ENCODE data around the gene RERG. TPM values are rescaled to one million over a fixed set of nuclear protein-coding genes. Genes with fewer than 3 reads are reported as not detected.

The RERG gene
- total RNA-seq, 1 donor = not detected

GRCh38 chr12:15253990-15254389 is 32.8 kb upstream of the RERG start:
- TF ChIP-seq CTCF (IDR thresholded peaks at IDR 0.05; ENCODE audit: insufficient read depth, low read length) = no peak
- H3K4me3 ChIP-seq (ENCODE audit: low read depth, low read length) = no peak overlapping the region
- DNase-seq (ENCODE audit: low read depth) = no peak

- TF ChIP-seq CTCF (IDR thresholded peaks at IDR 0.05; ENCODE audit: insufficient read depth, low read length) = no peak
- no peak overlapping the region for H3K4me3 ChIP-seq (ENCODE audit: low read depth, low read length)
- no peak for DNase-seq (ENCODE audit: low read depth)
These were observed 23.7 kb upstream of the RERG start for GRCh38 chr12:15244926-15245325.

GRCh38 chr12:15244341-15244740 is 23.1 kb upstream of the RERG start:
- no peak overlapping the region for H3K4me3 ChIP-seq (ENCODE audit: low read depth, low read length)
- no peak for TF ChIP-seq CTCF (IDR thresholded peaks at IDR 0.05; ENCODE audit: insufficient read depth, low read length)
- no peak for DNase-seq (ENCODE audit: low read depth)

- H3K4me3 ChIP-seq (ENCODE audit: low read depth, low read length) = no peak overlapping the region
- DNase-seq (ENCODE audit: low read depth) = no peak
- TF ChIP-seq CTCF (IDR thresholded peaks at IDR 0.05; ENCODE audit: insufficient read depth, low read length) = no peak
These were observed 21.9 kb upstream of the RERG start for GRCh38 chr12:15243102-15243501.

- DNase-seq (ENCODE audit: low read depth) = no peak
- H3K4me3 ChIP-seq (ENCODE audit: low read depth, low read length) = no peak overlapping the region
- no peak for TF ChIP-seq CTCF (IDR thresholded peaks at IDR 0.05; ENCODE audit: insufficient read depth, low read length)
These were observed 19.7 kb upstream of the RERG start for GRCh38 chr12:15240898-15241297.

- no peak overlapping the region for H3K4me3 ChIP-seq (ENCODE audit: low read depth, low read length)
- no peak for DNase-seq (ENCODE audit: low read depth)
- TF ChIP-seq CTCF (IDR thresholded peaks at IDR 0.05; ENCODE audit: insufficient read depth, low read length) = no peak
These were observed 13.3 kb upstream of the RERG start for GRCh38 chr12:15234508-15234907.

GRCh38 chr12:15234011-15234410 is 12.8 kb upstream of the RERG start:
- no peak overlapping the region for H3K4me3 ChIP-seq (ENCODE audit: low read depth, low read length)
- DNase-seq (ENCODE audit: low read depth) = no peak
- TF ChIP-seq CTCF (IDR thresholded peaks at IDR 0.05; ENCODE audit: insufficient read depth, low read length) = no peak

Data from fibroblast of the aortic adventitia (primary cell).